Stimulated activated CD8-positive, alpha-beta memory T cell treated with anti-CD3 and anti-CD28 coated beads, Interleukin-15, amount 100 ng/mL, for 4 hours (primary cell): ENCODE measurements around the gene MNAT1.
"Not testable (repeated sequence)": the region's sequence is repeated elsewhere in the genome, so short reads cannot be mapped to it uniquely, and the experiment has no call there.

Source experiments
- DNase-seq, 2 donors: peaks; one replicate each; pipeline ENCODE4 v3.0.0-alpha.2; 2020; ENCODE audit warnings: low read depth in 2 of 2

Gene MNAT1

DNA sequence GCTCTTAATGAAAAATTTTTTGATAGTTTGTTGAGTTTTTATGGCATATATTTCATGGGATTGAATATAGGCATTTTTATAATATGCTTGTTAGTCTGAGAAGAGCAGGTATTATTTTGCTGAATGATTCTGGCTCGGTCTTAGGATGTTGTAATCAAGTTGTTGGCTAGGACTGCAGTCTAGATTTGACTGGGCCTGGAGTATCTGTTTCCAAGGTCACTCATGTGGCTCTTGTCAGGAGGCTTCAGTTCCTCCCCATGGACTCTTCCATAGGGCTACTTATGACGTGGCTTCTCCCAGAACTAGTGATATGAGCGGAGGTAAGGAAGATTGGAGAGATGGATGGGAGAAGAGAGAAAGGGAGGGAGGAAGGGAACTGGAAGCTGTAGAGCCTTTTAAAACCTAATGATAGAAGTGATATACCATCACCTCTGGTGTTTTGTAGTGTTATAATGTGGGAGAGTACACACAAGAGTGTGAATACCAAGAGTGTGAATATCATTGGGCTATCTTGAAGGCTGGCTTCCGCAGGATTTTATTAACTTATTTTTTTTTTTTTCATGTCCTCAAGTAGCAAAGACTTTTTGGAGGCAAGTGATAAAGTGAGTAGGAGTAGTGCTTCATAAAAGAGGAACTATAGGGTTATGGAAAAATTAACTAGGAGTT is 4.4 kb downstream of the MNAT1 start:
- DNase-seq, result no peak

GRCh38 chr14:60744566-60744965 is 10.0 kb downstream of the MNAT1 start:
- DNase-seq, result no peak

GRCh38 chr14:60753264-60754119 is 18.9 kb downstream of the MNAT1 start:
- DNase-seq, result peak in 1 of 2 donors; percentile 35

GRCh38 chr14:60756847-60757246 is 22.3 kb downstream of the MNAT1 start:
- no peak for DNase-seq

GRCh38 chr14:60757567-60758002 is 23.0 kb downstream of the MNAT1 start:
- no peak for DNase-seq

DNA sequence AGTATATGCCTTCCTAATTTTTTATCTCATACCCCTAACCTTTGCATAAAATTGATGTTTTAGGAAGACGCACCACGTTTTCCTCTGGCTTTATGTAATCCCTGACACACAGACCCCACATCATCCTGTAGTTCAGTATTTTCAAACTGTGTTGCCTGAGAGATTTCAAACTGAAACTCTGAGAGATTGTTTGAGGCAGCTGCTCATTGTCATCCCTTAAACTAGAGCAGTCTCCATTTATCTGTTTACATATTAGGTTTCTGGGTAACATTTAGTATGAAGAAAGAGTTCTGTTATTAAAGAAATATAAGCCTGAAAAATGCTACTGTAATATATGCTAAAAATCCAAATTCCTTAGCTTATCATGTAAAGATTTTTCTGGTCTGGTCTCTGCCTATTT is 24.3 kb downstream of the MNAT1 start:
- no peak for DNase-seq

- no peak for DNase-seq
Observed at GRCh38 chr14:60760209-60760608, 25.6 kb downstream of the MNAT1 start.

- DNase-seq, result no peak
Observed at GRCh38 chr14:60760644-60761364, 26.2 kb downstream of the MNAT1 start.

- DNase-seq, result no peak
Observed at GRCh38 chr14:60768602-60769001, 34.0 kb downstream of the MNAT1 start.

GRCh38 chr14:60771117-60771516 is 36.6 kb downstream of the MNAT1 start:
- DNase-seq, result no peak

DNA sequence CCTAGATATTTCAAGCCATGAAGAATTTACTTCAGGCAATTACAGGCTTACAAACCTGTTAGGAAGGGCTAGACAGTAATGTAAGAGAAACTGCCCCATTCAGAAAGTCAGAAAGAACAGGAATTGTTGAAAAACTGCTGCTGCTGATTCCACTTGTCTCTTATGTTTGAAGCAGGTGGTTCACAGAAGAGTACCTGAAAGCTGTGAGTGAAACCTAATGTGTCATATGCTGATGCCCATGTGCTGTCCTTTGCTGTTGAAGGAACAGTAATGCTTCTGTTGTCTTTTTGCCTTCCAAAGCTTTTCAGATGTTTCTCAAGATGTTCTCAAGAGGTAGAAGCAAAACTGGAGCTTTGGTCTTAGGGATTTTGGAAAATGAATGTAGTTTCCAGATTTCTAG is 39.0 kb downstream of the MNAT1 start:
- no peak for DNase-seq

DNA sequence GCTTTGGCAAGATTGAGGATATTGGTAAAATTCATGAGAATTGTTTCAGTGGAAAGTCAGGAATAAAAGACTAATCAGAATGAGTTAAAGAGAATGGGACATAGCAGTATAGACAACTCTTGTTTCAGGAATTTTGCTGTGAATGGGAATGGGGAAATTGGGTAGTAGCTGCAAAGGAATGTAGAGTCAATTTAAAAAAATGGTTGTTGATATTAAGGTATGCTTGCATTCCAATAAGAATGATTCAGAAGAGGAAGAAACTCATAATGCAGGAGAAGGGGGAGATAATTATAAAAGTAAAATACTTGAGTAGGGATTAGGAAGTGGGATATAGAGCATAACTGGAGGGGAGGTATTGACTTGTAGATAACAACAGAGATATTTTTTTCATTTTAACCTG is 40.7 kb downstream of the MNAT1 start:
- DNase-seq, result no peak

DNA sequence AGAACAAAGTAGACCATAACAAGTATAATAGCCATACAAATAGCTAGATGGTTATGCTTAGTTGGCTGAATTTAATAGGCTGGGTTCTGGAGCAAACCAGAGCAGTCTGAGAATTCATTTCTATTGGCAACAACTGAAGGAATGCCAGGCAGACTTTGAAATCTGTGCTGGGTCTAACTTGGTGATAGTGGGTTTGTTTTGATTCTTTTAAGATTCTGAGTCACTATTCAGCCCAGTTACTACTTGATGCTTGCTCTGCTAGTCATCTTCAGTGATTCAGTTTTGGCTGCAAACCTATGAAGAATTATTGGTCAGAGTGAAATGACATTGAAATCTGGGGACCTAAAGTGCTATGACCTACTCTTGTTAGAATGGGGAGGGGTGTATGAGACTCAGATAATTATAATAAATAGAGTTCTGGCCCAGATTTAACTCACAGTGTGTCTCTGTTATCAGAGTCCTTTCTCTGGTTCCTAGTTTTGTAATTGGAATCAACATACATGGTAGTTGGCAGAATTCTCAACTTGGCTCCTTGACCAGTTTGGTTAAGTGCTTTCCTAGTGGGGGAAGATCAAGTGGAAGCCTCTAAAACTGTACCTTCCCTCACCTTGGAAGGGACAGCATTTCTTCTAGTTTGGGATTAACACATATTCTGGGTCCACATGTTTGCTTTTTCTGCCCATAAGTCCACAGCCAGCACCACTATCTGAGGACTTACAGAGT is 43.5 kb downstream of the MNAT1 start:
- no peak for DNase-seq

DNA sequence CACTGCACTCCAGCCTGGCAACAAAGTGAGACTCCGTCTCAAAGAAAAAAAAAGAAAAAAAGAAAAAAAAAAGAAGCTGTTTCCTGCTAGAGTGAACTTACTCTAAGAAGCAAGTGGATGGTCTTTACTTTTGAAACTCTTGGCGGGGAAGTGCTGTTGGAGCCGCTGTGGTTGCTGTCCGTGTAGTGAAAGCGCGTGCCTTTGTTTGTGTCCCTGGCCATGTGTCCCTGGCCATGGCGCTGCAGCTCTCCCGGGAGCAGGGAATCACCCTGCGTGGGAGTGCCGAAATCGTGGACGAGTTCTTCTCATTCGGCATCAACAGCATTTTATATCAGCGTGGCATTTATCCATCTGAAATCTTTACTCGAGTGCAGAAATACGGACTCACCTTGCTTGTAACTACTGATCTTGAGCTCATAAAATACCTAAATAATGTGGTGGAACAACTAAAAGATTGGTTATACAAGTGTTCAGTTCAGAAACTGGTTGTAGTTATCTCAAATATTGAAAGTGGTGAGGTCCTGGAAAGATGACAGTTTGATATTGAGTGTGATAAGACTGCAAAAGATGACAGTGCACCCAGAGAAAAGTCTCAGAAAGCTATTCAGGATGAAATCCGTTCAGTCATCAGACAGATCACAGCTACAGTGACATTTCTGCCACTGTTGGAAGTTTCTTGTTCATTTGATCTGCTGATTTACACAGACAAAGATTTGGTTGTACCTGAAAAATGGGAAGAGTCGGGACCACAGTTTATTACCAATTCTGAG is 45.4 kb downstream of the MNAT1 start:
- not testable (repeated sequence) for DNase-seq

GRCh38 chr14:60780558-60780957 is 46.0 kb downstream of the MNAT1 start:
- DNase-seq, result not testable (repeated sequence)

DNA sequence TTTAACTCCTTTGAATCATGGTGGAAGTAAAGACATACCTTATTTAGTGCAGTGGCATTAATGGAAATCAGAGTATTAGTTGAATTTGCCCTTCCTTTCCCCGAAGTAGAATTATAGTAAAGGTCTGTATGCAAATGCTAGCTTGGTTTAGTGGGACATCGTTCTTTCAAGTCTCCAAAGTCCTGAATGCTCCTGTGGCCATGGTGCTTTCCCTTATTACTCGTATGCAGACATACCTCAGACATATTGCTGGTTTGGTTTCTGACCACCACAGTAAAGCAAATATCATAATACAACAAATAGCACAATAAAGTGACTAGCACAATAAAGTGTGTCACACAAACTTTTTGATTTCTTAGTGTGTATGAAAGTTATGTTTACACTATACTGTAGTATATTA is 52.3 kb downstream of the MNAT1 start:
- DNase-seq, result no peak

- DNase-seq, result no peak
Observed at GRCh38 chr14:60789656-60790055, 55.1 kb downstream of the MNAT1 start.

- DNase-seq, result no peak
Observed at GRCh38 chr14:60790850-60791249, 56.3 kb downstream of the MNAT1 start.

- no peak for DNase-seq
Observed at GRCh38 chr14:60796434-60796833, 61.9 kb downstream of the MNAT1 start.

GRCh38 chr14:60800409-60800808 is 65.8 kb downstream of the MNAT1 start:
- no peak for DNase-seq

DNA sequence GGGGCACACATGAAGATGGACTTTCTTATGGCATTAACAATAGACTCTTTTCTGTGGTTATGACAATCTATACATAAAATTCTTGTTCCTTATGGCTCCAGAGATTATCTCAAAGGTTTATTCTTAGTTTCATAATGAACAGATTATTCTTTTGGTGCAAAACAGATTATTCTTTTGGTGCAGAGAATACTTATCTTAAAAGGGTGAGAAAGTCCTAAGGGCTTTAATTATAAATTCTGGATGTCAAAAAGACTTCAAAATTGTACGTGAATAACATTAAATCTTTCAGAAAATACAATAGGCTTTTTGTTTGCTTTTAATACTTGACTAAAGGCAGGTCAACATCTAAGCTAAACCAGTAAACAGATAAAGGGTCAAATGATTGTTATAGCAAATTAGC is 69.3 kb downstream of the MNAT1 start:
- no peak for DNase-seq
